KMS-11 (cell line): ENCODE results near the gene DHX9.

Source experiments
- H2AFZ ChIP-seq: fragments of 200-600 bp; sonication (generic); 2 replicates; pipeline ENCODE4 v1.6.1; 2016; ENCODE audit warnings: antibody characterized with exemption, mixed run types, low read depth
- H3K27ac ChIP-seq: fragments of 200-600 bp; sonication (generic); 2 replicates; pipeline ENCODE4 v1.6.1; 2016; ENCODE audit warnings: mild to moderate bottlenecking, mixed run types
- H3K27me3 ChIP-seq: fragments of 200-600 bp; sonication (generic); 2 replicates; pipeline ENCODE4 v1.6.1; 2017; ENCODE audit warnings: mild to moderate bottlenecking, low read depth, mixed run types, moderate library complexity; ENCODE audit not compliant: insufficient read depth
- H3K36me3 ChIP-seq: fragments of 200-600 bp; sonication (generic); 2 replicates; pipeline ENCODE4 v1.6.1; 2017; ENCODE audit warnings: mild to moderate bottlenecking, mixed run types; ENCODE audit not compliant: insufficient read depth
- H3K4me1 ChIP-seq: fragments of 200-600 bp; sonication (generic); 2 replicates; pipeline ENCODE4 v1.6.1; 2016; ENCODE audit warnings: mild to moderate bottlenecking, low read depth, mixed run types; ENCODE audit not compliant: poor library complexity, severe bottlenecking
- H3K4me2 ChIP-seq: fragments of 200-600 bp; sonication (generic); 2 replicates; pipeline ENCODE4 v1.7.0; 2016; ENCODE audit warnings: mild to moderate bottlenecking, mixed run types
- H3K4me3 ChIP-seq: fragments of 200-600 bp; sonication (generic); IDR thresholded peaks from 2 replicates; pipeline ENCODE4 v1.6.1; 2017; ENCODE audit warnings: low read depth, low read length, mixed read lengths; ENCODE audit not compliant: insufficient read depth
- H3K79me2 ChIP-seq: fragments of 200-600 bp; sonication (generic); 2 replicates; pipeline ENCODE4 v1.6.1; 2016; ENCODE audit warnings: low read depth, mixed run types; ENCODE audit not compliant: insufficient read depth
- H3K9ac ChIP-seq: fragments of 200-600 bp; sonication (generic); 2 replicates; pipeline ENCODE4 v1.6.1; 2016; ENCODE audit warnings: mild to moderate bottlenecking, mixed run types
- H4K20me1 ChIP-seq: fragments of 200-600 bp; sonication (generic); 2 replicates; pipeline ENCODE4 v1.6.1; 2016; ENCODE audit warnings: mild to moderate bottlenecking, mixed run types; ENCODE audit not compliant: insufficient read depth
- TF ChIP-seq, protein P1 (sequence below): fragments of 200-600 bp; sonication (generic); conservative IDR thresholded peaks from 2 replicates; pipeline ENCODE4 v1.6.1; 2017; ENCODE audit warnings: low read depth, mild to moderate bottlenecking, antibody characterized with exemption, low read length, moderate library complexity, mixed read lengths

Gene DHX9

GRCh38 chr1:182927693-182928433, 88.7 kb downstream of the DHX9 start:
- no peaks in the 10 kb centered on the region for H3K79me2 ChIP-seq
- no peak overlapping the region for H3K27ac ChIP-seq
- no peak overlapping the region for H3K9ac ChIP-seq
- no peak overlapping the region for H3K4me2 ChIP-seq
- H2AFZ ChIP-seq, result no peak overlapping the region
- TF ChIP-seq, protein P1, sequence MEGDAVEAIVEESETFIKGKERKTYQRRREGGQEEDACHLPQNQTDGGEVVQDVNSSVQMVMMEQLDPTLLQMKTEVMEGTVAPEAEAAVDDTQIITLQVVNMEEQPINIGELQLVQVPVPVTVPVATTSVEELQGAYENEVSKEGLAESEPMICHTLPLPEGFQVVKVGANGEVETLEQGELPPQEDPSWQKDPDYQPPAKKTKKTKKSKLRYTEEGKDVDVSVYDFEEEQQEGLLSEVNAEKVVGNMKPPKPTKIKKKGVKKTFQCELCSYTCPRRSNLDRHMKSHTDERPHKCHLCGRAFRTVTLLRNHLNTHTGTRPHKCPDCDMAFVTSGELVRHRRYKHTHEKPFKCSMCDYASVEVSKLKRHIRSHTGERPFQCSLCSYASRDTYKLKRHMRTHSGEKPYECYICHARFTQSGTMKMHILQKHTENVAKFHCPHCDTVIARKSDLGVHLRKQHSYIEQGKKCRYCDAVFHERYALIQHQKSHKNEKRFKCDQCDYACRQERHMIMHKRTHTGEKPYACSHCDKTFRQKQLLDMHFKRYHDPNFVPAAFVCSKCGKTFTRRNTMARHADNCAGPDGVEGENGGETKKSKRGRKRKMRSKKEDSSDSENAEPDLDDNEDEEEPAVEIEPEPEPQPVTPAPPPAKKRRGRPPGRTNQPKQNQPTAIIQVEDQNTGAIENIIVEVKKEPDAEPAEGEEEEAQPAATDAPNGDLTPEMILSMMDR, result no peak
- H4K20me1 ChIP-seq, result no peaks in the 10 kb centered on the region
- no peak overlapping the region for H3K4me3 ChIP-seq
- H3K4me1 ChIP-seq, result no peaks in the 10 kb centered on the region
- H3K36me3 ChIP-seq, result no peaks in the 10 kb centered on the region
- no peaks in the 10 kb centered on the region for H3K27me3 ChIP-seq

DNA sequence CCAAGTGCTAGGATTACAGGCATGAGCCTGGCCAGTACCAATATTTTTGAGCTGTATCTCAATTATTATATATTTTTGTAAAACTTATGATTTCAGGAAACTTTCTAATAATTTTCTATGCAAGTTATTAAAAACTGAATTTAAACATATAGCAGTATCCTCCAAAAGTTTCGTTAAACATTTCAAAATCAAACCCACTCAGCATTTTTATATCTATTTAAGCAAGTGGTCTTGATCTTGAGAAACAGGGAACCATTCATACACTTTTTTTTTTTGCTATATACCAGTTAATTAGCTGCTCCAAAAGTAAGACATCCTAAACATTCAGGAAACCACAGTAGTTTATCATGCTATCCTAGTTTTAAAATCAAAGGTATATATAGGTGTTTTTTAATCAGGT, 91.8 kb downstream of the DHX9 start:
- Histone ChIP-seq H3K79me2 (no peaks in the 10 kb centered on the region), H3K4me3 (no peak overlapping the region), H3K36me3 (no peaks in the 10 kb centered on the region), H3K27ac (no peak overlapping the region), H3K4me1 (no peaks in the 10 kb centered on the region), H2AFZ (no peak overlapping the region), H3K4me2 (no peak overlapping the region), H4K20me1 (no peaks in the 10 kb centered on the region), H3K27me3 (no peaks in the 10 kb centered on the region), H3K9ac (no peak overlapping the region)
- TF ChIP-seq, protein P1, result no peak

DNA sequence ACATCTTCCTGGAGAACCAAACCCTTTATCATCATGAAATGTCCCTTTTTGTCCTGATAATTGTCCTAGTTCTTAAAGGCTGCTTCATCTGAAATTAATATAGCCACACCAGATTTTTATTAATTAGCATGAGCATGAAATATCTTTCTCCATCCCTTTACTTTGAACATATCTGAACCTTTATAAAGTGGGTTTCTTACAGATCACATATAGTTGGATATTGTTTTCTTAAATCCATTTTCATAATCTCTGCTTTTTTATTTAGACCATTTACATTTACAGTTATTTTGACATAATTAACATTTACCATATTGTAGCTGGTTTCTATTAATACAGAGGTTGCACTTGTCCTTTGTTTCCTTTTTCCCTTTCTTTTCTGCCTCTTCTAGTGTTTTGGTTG, 96.6 kb downstream of the DHX9 start:
- no peak overlapping the region for H3K4me3 ChIP-seq

More for the DNA sequence above, 96.6 kb downstream of the DHX9 start:
- Histone ChIP-seq H4K20me1 (no peaks in the 10 kb centered on the region), H3K79me2 (no peaks in the 10 kb centered on the region), H3K4me2 (no peak overlapping the region), H2AFZ (no peak overlapping the region), H3K9ac (no peak overlapping the region), H3K27ac (no peak overlapping the region), H3K36me3 (no peaks in the 10 kb centered on the region), H3K27me3 (no peaks in the 10 kb centered on the region), H3K4me1 (no peaks in the 10 kb centered on the region)
- TF ChIP-seq, protein P1, result no peak
